Gastrocnemius medialis (tissue), 4 donors: ENCODE measurements around the gene SCN7A. TPM values are rescaled to one million over a fixed set of nuclear protein-coding genes. Genes with fewer than 3 reads are reported as not detected.
A peak's percentile ranks its signal among the peaks of the same experiment; 100 is the strongest.
"Not testable (repeated sequence)": the region's sequence is repeated elsewhere in the genome, so short reads cannot be mapped to it uniquely, and the experiment has no call there.

Experiments used
- ATAC-seq, 2 donors: fragments of 150-250 bp; one replicate each; pipeline ENCODE4 v1.9.1; 2016
- DNase-seq, 2 donors: peaks; one replicate each; pipeline ENCODE4 v3.0.0-alpha.2; 2019
- H3K27ac ChIP-seq, 4 donors: fragments of 200-600 bp; sonication (generic); 1 replicate in 1 of 4; 2 replicates in 3 of 4; pipeline ENCODE4 v1.5.1; 2016 to 2018; ENCODE audit warnings: mild to moderate bottlenecking in 2 of 4, moderate library complexity in 1 of 4
- H3K27me3 ChIP-seq, 3 donors: fragments of 200-600 bp; sonication (generic) in 2 of 3; 1 replicate in 1 of 3; 2 replicates in 2 of 3; pipeline versions ENCODE4 v1.5.1 to v1.6.0; 2016 to 2019; ENCODE audit warnings: mild to moderate bottlenecking in 1 of 3, moderate library complexity in 1 of 3
- H3K36me3 ChIP-seq, 2 donors: fragments of 200-600 bp; sonication (generic) in 1 of 2; one replicate each; pipeline ENCODE4 v1.5.1; 2017 to 2018
- H3K4me1 ChIP-seq, 2 donors: fragments of 200-600 bp; sonication (generic) in 1 of 2; one replicate each; pipeline ENCODE4 v1.5.1; 2016 to 2017; ENCODE audit warnings: mild to moderate bottlenecking in 2 of 2
- H3K4me3 ChIP-seq, 4 donors: fragments of 200-600 bp; sonication (generic) in 3 of 4; 1 replicate in 1 of 4; 2 replicates in 3 of 4; pipeline ENCODE4 v1.5.1; 2016 to 2019; ENCODE audit warnings: mild to moderate bottlenecking in 2 of 4
- H3K9me3 ChIP-seq, 3 donors: fragments of 200-600 bp; sonication (generic) in 2 of 3; 1 replicate in 1 of 3; 2 replicates in 2 of 3; pipeline ENCODE4 v1.5.1; 2016 to 2019
- CTCF ChIP-seq, 5 experiments: fragments of 450-650 bp in 3 of 5; fragments of 200-600 bp in 2 of 5; sonication (generic) in 2 of 5; IDR thresholded peaks in 4 of 5; conservative IDR thresholded peaks in 1 of 5; 1 replicate in 4 of 5; 2 replicates in 1 of 5; pipeline ENCODE4 v1.5.1; 2016 to 2019; ENCODE audit warnings: antibody characterized with exemption in 5 of 5, mild to moderate bottlenecking in 3 of 5, moderate library complexity in 3 of 5
- POLR2A ChIP-seq, 2 donors: fragments of 450-650 bp; IDR thresholded peaks; one replicate each; pipeline ENCODE4 v1.6.1; 2017; ENCODE audit warnings: antibody characterized with exemption in 2 of 2, mild to moderate bottlenecking in 2 of 2, moderate library complexity in 2 of 2
- in situ Hi-C, 4 donors: fragments of 200-750 bp; cut with MboI; loops; one replicate each; pipeline versions ENCODE4 v1.15.0 to v1.8.0; 2017; ENCODE audit warnings: low sequenced_read_pairs in 4 of 4
- intact Hi-C: fragments of 100-400 bp; cut with DNase I; formaldehyde crosslinking; loops from one replicate; pipeline ENCODE4 v1.15.1; 2023; ENCODE audit warnings: low total_unique reads
- total RNA-seq, 4 donors: library from RNA; depleted of rRNA; stranded (reverse); fragments of >200 nt; gene quantifications; one replicate each; pipeline versions ENCODE4 v1.1.0 to v1.2.3, GENCODE V29; 2016

SCN7A gene
- total RNA-seq, 4 donors from 2014 or later, result 2.5 to 16.5 (median 5.2) TPM

GRCh38 chr2:166364476-166365161 lies 129.4 kb downstream of the SCN7A start:
- intact Hi-C loops, result no loop called here

GRCh38 chr2:166361351-166362153 lies 132.5 kb downstream of the SCN7A start:
- Histone ChIP-seq H3K9me3 (no peaks in the 10 kb centered on the region), H3K4me1 (no peaks in the 10 kb centered on the region), H3K4me3 (no peak overlapping the region), H3K27ac (no peak overlapping the region), H3K27me3 (no peaks in the 10 kb centered on the region), H3K36me3 (no peaks in the 10 kb centered on the region)
- intact Hi-C loops (no loop called here), in situ Hi-C loops (no loop called here)
- TF ChIP-seq CTCF (IDR thresholded peaks at IDR 0.05 in 4 of 5, conservative IDR thresholded peaks at IDR 0.05 in 1 of 5) (peak in 1 of 5 experiments; percentile 10), POLR2A (IDR thresholded peaks at IDR 0.05) (no peak)
- no peak for DNase-seq
- no peak for ATAC-seq

More at GRCh38 chr2:166364476-166365161, 129.4 kb downstream of the SCN7A start:
- in situ Hi-C loops, result no loop called here
- no peaks in the 10 kb centered on the region for H3K27me3 ChIP-seq
- H3K36me3 ChIP-seq, result no peaks in the 10 kb centered on the region
- H3K4me3 ChIP-seq, result no peak overlapping the region
- H3K9me3 ChIP-seq, result no peaks in the 10 kb centered on the region
- DNase-seq (no peak), ATAC-seq (no peak)
- no peak overlapping the region for H3K27ac ChIP-seq
- no peak for TF ChIP-seq CTCF (IDR thresholded peaks at IDR 0.05 in 4 of 5, conservative IDR thresholded peaks at IDR 0.05 in 1 of 5)
- TF ChIP-seq POLR2A (IDR thresholded peaks at IDR 0.05), result no peak
- H3K4me1 ChIP-seq, result no peaks in the 10 kb centered on the region

GRCh38 chr2:166360906-166361305 lies 133.1 kb downstream of the SCN7A start:
- ATAC-seq (no peak), DNase-seq (no peak)
- in situ Hi-C loops, result no loop called here
- Histone ChIP-seq H3K9me3 (no peaks in the 10 kb centered on the region), H3K27ac (no peak overlapping the region), H3K4me3 (no peak overlapping the region), H3K27me3 (no peaks in the 10 kb centered on the region), H3K36me3 (no peaks in the 10 kb centered on the region), H3K4me1 (no peaks in the 10 kb centered on the region)
- TF ChIP-seq POLR2A (IDR thresholded peaks at IDR 0.05), result no peak
- no peak for TF ChIP-seq CTCF (IDR thresholded peaks at IDR 0.05 in 4 of 5, conservative IDR thresholded peaks at IDR 0.05 in 1 of 5)
- intact Hi-C loops, result no loop called here

GRCh38 chr2:166360426-166360825 lies 133.6 kb downstream of the SCN7A start:
- intact Hi-C loops, result no loop called here
- no peak overlapping the region for H3K4me3 ChIP-seq
- in situ Hi-C loops, result no loop called here
- no peaks in the 10 kb centered on the region for H3K9me3 ChIP-seq
- no peaks in the 10 kb centered on the region for H3K36me3 ChIP-seq
- H3K4me1 ChIP-seq, result no peaks in the 10 kb centered on the region
- no peaks in the 10 kb centered on the region for H3K27me3 ChIP-seq
- ATAC-seq (no peak), DNase-seq (no peak)
- H3K27ac ChIP-seq, result no peak overlapping the region
- TF ChIP-seq CTCF (IDR thresholded peaks at IDR 0.05 in 4 of 5, conservative IDR thresholded peaks at IDR 0.05 in 1 of 5) (no peak), POLR2A (IDR thresholded peaks at IDR 0.05) (no peak)

- H3K4me1 ChIP-seq, ATAC-seq, H3K27me3 ChIP-seq, H3K36me3 ChIP-seq, H3K9me3 ChIP-seq, intact Hi-C loops, in situ Hi-C loops, H3K27ac ChIP-seq, H3K4me3 ChIP-seq, DNase-seq: not testable (repeated sequence)
These were observed 136.1 kb downstream of the SCN7A start for GRCh38 chr2:166357950-166358321.
